Measurements from ENCODE around the gene RPS16.

RPS16 gene

GRCh38 chr19:39403331-39404312, 32.1 kb downstream of the RPS16 start:
- FAIRE-seq (no peak), DNase-seq (ENCODE audit: insufficient read length, low spot score) (peak; percentile 87)
- no peak for TF ChIP-seq CTCF (IDR thresholded peaks at IDR 0.05; ENCODE audit: insufficient read depth, missing control alignments)

GRCh38 chr19:39402346-39403300, 33.1 kb downstream of the RPS16 start:
- DNase-seq (ENCODE audit: insufficient read length, low spot score) = no peak
- no peak for FAIRE-seq
- no peak for TF ChIP-seq CTCF (IDR thresholded peaks at IDR 0.05; ENCODE audit: insufficient read depth, missing control alignments)

GRCh38 chr19:39401549-39402345, 34.0 kb downstream of the RPS16 start:
- FAIRE-seq (no peak), DNase-seq (ENCODE audit: insufficient read length, low spot score) (no peak)
- no peak for TF ChIP-seq CTCF (IDR thresholded peaks at IDR 0.05; ENCODE audit: insufficient read depth, missing control alignments)

- no peak for TF ChIP-seq CTCF (IDR thresholded peaks at IDR 0.05; ENCODE audit: insufficient read depth, missing control alignments)
- DNase-seq (ENCODE audit: insufficient read length, low spot score) (no peak), FAIRE-seq (no peak)
These were observed 34.6 kb downstream of the RPS16 start for GRCh38 chr19:39401070-39401548.

- no peak for TF ChIP-seq CTCF (IDR thresholded peaks at IDR 0.05; ENCODE audit: insufficient read depth, missing control alignments)
- FAIRE-seq (no peak), DNase-seq (ENCODE audit: insufficient read length, low spot score) (no peak)
These were observed 35.7 kb downstream of the RPS16 start for GRCh38 chr19:39400061-39400460.

- TF ChIP-seq CTCF (IDR thresholded peaks at IDR 0.05; ENCODE audit: insufficient read depth, missing control alignments) = no peak
- DNase-seq (ENCODE audit: insufficient read length, low spot score) (no peak), FAIRE-seq (no peak)
These were observed 36.1 kb downstream of the RPS16 start for GRCh38 chr19:39399668-39400050.
